HG03097 (cell line): ENCODE results near the gene ZNF217.
"Not testable (repeated sequence)": the region's sequence is repeated elsewhere in the genome, so short reads cannot be mapped to it uniquely, and the experiment has no call there.

Source experiments
- ATAC-seq: cut with Tn5 transposase; IDR thresholded peaks from one replicate; pipeline ENCODE4 v1.9.1; 2021; ENCODE audit not compliant: unreplicated experiment, low FRiP score

Gene ZNF217

DNA sequence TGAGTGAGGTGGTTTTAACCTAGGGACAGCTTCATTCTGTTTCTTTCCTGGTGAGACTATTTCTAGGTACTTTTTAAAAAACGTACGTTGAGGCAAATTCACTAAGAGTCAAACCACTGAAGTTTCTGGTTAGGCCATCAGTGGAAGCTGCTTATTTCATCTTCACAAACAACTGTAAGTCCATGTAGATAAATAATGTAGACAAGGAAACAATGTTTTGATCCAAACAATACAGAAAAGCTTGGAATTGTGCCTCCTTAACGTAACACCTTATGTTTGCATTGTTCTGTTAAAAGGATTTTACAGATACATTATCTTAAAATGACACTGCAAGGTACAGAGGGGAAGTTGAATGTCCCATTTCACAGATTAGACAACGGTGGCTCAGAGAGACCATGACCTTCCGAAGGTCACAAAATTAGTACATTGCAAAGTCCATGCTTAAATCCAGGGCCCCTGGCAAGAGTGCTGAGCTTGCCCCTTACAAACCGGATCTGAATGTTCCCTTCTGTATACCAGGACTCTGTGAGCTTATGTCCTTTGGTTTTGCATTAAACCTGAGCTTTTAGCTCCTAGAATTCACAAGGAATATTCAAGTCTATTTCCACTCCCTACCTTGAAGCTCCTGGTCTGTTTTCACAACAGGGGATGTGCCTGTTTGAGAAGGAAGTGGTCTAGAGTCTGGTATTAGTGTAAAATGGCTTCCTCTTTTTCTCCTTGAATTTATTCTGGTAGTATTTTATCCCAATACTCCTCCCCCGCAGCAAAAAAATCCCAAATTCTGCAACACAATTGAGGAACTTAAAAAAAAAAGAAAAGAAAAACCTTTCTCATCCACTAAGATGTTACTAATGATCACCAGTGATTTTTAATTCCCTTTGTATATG lies 28.9 kb upstream of the ZNF217 start:
- ATAC-seq, result peak; percentile 41

DNA sequence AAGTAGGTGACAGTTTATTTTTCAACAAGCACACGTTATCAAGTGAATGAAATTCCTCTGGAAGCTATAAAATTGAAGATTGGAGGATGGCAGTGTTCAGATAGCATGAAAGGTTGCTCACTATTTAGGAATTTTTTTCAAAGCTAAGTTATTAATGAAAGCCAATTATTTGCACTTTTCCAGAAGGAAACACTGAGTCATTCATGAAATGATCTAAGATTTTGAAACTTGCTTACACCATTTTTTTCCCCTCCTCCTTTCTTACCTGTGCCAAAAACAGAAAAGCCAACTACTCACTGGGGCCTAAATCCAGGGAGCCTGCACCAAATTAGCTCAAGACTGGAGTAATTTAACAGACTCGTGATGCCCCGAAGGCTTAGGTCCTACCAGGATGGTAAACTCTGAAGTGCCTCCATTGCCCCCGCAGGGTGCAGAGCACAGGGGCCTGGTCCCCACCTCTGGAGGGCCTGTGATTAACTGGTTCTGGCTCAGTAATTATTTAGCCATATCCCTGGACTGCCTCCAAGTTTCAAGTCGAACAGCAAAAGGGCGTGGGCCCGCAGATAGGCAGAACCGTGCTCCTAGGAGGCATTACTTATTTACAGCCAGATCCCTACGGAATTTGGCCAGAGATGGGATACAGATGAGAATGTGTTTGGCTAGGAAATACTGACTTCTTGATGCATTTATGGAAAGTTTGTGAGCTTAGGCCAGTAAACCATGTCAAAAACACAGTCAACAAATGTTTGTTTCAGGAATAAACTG lies 28.0 kb upstream of the ZNF217 start:
- peak; percentile 32 for ATAC-seq

DNA sequence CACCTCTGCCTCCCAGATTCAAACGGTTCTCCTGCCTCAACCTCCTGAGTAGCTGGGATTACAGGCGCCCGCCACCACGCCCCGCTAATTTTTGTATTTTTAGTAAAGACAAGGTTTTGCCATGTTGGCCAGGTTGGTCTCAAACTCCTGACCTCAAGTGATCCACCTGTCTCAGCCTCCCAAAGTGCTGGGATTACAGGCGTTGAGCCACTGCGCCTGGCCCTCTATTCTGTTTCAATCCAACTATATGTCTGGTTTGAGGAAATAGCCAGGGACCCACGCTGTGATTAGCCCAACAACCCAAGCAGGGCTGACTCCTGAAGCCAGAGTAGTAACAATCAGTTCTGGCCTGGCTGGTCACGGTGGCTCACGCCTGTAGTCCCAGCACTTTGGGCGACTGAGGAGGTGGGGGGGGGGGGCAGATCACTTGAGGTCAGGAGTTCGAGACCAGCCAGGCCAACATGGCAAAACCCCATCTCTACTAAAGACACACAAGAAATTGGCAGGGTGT lies 24.9 kb upstream of the ZNF217 start:
- not testable (repeated sequence) for ATAC-seq

DNA sequence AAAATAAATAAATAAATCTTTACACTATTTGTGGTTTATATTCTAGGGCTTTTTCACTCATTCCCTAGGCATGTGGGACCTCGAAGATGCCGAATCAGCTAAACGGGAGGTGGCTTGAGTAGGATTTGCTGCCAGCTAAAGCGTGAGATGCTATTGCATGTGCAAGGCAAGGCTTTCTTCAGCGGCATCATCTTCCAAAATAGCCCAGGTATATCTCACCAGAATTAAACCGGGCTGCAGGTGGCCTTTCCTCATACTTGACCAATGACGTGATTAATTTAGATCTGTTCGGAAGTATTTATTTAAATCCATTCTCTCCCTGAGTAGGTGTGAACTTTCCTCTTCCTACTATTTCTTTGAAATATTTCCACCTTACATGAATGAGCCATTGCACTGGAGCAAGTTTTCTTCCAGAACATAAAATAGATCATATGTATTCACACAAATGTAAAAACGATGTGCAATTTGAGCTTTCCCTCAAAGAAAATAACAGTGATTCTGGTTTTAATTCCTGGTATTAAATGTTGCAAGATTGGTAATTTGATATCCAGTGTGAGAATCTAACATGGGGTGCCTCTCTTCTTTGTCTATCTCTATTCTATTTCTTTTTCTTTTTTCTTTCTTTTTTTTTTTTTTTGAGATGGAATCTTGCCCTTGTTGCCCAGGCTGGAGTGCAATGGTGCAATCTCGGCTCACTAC lies 24.3 kb upstream of the ZNF217 start:
- no peak for ATAC-seq

DNA sequence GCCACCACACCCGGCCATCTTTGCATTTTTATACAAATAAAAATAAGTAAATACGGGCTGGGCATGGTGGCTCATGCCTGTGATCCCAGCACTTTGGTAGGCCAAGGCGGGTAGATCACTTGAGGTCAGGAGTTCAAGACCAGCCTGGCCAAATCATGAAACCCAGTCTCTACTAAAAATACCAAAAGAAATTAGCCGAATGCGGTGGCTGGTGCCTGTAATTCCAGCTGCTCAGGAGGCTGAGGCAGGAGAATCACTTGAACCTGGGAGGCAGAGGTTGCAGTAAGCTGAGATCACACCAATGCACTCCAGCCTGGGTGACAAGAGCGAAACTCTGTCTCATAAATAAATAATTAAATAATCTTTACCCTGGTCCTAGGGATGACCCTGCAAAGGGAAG lies 22.9 kb upstream of the ZNF217 start:
- not testable (repeated sequence) for ATAC-seq

DNA sequence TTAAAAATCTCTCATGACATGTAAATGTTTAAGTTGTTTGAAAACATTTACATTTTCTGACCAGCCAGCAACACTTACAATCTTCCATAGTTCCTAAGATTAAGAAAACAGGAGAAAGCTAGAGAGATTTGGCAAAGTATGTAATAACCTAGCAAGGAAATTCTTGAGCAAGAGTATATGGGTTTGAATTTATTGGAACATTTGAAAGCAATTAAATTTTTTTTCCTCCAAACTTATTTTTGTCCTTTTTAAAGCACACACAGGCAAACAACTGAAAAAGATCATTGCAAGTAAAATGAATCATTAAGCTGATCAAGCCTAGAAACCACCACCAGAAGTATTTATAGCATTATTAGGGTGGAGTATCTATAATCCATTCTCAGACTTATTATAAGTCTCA lies 20.1 kb upstream of the ZNF217 start:
- no peak for ATAC-seq

DNA sequence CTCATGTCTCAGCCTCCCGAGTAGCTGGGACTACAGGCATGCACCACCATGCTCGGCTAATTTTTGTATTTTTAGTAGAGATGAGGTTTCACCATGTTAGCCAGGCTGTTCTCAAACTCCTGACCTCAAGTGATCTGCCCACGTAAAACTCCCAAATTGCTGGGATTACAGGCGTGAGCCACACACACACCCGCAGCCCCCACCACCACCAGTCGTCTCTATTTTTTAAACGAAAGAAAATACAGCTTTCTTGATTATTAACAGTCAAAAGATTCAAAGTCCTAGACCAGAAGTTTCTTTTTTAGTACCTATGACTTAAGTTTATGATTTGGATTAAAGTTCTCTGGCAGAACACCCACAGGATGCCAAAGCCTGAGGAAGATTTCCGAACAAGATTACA lies 18.6 kb upstream of the ZNF217 start:
- ATAC-seq, result not testable (repeated sequence)

DNA sequence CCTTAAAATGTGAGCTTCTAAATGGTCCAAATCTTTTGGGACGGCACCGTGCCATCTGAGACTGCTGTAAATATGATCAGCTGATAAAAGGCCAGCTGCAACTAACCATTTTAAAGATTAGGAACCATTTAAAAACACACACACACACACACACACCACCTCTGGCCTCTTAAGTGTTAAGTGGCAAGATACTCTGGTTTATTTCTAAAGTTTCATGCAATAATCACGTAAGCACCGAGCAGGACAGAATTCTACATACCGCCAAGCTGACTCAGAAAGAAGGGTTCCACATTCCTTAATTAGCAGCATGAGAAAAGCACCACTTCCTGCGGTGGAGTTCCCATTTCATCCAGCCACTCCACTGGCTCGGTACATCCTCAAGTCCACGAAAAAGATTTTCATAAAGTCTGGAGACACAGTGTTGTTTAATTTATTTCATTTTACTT lies 17.8 kb upstream of the ZNF217 start:
- no peak for ATAC-seq

DNA sequence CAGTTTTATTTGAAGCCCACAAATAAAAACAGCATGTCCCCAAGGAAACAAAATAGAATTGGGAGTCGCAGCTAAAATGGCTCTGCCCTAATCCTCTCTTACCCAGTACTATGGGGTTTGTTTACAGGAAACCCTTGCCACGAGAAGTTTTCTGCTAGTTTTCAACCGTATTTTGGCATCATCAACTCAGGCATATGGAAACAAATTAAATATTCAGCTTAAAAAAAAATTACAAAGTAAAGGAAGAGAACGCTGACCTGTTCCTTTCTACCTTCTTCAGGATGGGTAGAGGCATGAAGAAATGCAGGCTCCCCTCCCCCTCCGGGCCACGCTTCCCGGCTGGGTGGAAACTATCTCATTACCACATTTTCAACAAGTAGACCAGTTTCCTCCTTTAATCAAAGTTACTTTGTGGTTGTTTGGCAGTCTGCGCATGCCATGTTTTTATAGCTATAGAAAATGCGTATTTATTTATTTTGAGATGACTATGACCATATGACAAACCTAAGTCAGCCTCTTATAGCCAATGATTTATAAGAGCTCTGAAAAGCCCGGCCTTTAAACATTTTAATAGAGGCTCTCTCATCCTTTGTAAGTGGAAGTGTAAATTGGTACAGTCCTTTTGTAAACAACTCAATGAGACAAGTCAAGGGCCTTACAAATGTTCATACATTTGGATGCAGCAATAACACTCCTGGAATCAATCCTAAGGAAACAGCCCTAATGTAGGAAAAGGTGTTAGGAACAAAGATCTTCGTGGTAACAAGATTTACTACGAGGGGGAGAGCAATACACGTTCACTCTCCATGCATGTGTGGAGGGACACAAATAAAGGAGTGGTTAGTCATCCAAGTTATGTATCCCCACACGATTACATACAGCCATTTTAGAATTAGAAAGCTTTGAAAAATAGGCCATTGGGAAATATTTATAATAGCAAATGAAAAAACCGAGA lies 16.1 kb upstream of the ZNF217 start:
- no peak for ATAC-seq

DNA sequence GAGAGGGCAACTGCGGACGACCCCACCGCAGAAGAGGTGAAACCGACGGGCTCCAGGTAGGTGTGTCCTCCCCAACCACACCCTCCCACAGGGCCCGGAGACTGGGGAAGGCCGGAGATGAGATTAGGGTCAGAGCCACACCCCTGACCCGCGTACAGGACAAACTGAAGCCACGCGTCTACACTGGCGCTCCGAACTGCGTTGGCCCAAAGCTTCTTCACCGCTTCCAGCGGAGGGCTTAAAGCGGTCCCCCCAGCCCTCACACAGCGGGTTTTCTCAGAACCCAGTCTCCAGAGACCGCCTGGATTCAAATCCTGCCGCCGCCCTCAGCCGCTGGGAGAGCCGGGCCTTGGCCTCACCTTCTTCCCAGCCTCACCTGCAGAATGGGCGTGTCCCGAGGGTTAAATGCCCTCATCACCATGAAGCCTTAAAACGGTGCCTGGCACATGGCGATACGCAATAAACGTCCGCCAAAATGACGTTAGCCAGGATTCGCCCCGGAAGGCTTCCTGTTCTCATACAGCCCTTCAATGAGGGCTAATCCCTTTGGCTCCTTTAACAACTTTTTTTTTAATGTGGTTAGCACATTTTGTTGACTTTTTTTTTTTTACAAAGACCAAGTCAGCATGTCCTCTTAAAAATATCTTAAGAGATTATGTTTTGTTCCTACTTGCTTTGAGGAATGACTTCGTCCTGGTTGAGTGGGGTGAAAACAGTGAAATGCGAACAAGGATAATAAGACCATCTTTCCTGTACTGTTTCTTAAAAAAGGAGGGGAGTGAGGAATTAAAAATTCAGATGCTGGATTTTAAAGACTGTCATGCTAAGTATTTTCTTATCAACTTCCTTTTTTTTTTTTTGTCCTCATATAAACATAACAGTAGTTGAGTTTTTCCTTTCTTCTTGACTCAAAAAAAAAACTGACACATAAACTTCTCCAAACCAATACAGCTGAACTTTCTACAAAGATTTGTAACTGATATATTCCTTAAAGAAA lies 15.1 kb upstream of the ZNF217 start:
- ATAC-seq, result no peak

DNA sequence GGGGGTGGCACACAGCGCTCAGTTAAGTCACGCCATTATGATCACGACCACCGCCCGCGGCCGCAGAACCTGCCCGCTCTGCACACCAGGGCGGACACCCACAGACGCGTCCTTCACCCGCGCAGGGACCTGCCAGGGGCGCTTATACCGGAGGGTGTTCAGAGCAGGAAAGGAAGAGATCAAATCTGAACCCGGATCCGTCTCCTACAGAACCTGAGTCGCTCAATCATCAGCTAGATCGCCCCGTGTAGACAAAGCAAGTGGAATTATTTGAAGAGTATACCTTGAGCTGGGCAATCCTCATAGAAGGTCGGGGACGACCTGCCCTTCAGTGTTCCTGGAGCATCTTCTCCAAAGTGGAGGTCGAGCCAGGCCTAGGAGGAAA lies 14.4 kb upstream of the ZNF217 start:
- no peak for ATAC-seq

DNA sequence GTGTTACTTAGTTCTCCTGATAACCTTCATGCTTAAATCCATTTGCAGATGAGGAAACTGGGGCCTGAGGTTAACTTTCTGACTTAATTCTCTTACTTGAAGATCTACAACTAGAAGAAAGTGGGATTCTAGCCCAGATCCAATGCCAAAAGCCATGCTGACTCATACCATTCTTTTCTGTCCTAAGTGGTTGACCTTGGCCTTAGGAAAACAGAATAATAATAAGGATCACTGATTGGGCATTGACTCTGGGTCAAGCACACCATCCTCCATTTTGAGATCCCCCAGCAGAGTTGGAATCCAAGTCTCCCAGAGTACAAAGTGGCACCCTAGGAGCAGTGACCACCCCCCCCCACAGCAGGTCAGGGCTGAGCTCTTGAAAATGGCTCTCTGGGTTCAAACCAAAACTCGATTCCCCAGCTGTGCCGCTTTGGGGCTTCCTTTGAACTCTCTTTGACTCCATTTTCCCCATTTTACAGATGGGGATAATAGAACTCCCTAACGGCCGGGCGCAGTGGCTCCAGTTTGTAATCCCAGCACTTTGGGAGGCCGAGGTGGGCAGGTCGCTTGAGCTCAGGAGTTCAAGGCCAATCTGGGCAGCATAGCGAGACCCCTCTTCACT lies 12.8 kb upstream of the ZNF217 start:
- ATAC-seq, result no peak

DNA sequence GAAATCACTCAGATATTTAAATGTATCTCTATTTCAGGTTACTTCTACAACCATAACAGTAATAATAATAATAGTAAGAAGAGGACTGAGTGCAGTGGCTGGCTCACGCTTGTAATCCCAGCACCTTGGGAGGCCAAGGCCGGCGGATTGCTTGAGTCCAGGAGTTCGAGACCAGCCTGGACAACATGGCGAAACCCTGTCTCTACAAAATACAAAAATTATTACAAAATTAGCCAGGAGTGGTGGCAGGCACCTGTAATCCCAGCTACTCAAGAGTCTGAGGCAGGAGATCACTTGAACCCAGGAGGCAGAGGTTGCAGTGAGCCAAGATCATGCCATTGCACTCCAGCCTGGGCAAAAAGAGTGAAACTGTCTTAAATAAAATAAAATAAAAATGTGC lies 11.8 kb upstream of the ZNF217 start:
- ATAC-seq, result not testable (repeated sequence)

DNA sequence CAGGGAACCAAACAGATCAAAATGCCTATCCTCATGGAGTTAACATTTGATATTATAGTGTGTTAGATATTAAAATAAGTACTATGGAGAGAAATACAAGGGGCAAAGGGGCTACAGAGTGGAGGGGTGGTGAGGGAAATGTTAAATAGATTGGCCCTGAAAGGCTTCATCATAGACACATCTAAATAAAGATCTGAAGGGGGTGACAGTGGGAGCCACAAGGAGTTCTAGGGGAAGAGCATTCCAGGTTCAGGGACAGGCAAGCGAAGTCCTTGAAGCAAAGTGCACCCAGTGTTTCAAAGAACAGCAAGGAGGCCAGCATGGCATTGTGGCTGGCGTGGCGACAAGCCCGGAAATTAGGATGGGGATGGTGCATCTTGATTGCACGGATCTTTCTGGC lies 11.2 kb upstream of the ZNF217 start:
- not testable (repeated sequence) for ATAC-seq

DNA sequence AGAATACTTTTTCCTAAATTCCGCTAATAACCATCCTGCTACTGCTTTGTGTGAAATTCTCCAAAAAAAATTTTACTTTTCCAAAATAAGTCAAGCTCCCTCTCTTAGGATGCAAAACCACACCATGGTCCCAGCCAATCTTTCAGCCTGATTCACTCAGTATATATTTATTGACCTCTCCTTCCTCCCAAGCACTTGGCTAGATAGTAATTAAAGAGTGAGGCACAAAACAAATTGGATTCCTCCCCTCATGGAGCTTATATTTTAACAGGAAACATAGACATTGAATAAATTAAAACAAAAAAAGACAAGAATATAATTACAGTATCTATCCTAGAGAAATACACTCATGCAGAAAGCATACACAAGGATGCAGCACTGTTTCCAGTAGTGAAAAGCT lies 9.0 kb upstream of the ZNF217 start:
- ATAC-seq, result no peak

DNA sequence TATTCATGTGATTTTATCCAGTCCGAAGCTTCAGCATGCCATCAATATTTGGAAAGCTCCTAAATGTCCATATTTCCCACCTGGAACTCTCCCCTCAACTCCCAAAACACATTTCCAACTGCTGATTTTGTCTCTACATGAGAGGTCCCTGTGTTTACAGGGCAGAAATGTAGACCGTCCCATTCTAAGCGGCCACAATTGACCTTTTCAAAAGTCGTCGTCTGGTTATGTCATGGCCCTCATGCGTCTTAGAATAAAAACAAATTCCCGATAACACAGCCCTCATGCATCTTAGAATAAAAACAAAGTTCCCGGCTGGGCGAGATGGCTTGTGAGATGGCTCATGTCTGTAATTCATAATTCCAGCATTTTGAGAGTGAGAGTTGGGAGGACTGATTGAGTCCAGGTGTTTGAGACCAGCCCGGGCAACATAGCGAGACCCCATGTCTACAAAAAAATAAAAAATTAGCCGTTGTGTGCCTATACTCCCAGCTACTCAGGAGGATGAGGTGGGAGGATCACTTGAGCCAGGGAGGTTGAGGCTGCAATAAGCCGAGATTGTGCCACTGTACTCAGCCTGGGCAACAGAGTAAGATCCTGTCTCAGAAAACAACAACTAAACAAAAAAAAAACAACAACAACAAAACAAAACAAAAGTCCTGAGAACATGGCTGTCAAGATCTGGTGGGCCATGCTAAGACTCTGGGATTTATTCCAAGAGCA lies 6.4 kb upstream of the ZNF217 start:
- ATAC-seq, result no peak

DNA sequence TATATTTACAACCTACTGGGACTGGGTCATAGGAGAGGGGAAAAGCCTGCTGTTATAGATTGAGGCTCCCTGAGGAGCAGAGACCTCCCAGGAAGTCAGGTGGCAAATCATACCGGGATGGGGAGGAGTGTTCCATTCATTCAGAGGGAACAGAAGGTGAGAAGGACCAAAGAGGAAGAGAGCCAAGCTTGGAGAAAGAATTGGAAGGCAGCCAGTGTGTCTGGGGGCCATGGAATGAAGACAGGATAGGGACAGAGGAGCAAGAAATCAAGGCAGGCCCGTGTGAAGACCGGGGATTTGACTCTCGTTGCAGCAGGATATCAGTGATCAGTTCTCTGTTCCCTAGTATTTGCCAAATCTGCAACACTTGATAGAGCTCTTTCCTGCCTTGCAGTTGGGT lies 5.7 kb upstream of the ZNF217 start:
- ATAC-seq, result no peak

DNA sequence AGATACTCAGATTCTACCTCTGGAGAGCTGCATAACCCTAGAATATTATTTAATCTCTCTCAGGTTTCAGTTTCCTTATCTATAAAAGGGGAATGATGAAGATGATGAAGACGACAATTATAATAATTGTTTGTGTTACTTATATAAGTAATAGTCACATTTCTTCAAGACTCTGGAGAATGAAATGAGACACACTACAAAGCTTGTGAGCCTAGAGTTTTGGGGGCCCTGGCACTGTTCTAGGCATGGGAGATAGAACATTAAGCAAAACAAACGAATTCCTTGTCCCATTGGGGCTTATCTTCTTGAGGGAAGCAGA lies 5.4 kb upstream of the ZNF217 start:
- no peak for ATAC-seq
